Vagina (tissue), 2 donors: ENCODE measurements around the gene ADGRG3. TPM values are rescaled to one million over a fixed set of nuclear protein-coding genes. Genes with fewer than 3 reads are reported as not detected.
A peak's percentile ranks its signal among the peaks of the same experiment; 100 is the strongest.

Source experiments
- DNase-seq, 2 donors: peaks; one replicate each; pipeline ENCODE4 v3.0.0-alpha.2; 2017; ENCODE audit errors: extremely low spot score in 2 of 2
- H3K27ac ChIP-seq: fragments of 200-600 bp; sonication (generic); one replicate; pipeline ENCODE4 v1.5.1; 2019
- H3K27me3 ChIP-seq: fragments of 200-600 bp; sonication (generic); one replicate; pipeline ENCODE4 v1.5.1; 2019
- H3K36me3 ChIP-seq, 2 donors: fragments of 200-600 bp; sonication (generic); one replicate each; pipeline ENCODE4 v1.5.1; 2017 to 2019
- H3K4me1 ChIP-seq: fragments of 200-600 bp; sonication (generic); one replicate; pipeline ENCODE4 v1.5.1; 2019
- H3K4me3 ChIP-seq, 2 donors: fragments of 200-600 bp; sonication (generic); 1 replicate in 1 of 2; 2 replicates in 1 of 2; pipeline ENCODE4 v1.5.1; 2016 to 2019
- H3K9me3 ChIP-seq: fragments of 200-600 bp; sonication (generic); one replicate; pipeline ENCODE4 v1.5.1; 2019
- POLR2A ChIP-seq, 2 donors: fragments of 450-650 bp; IDR thresholded peaks; one replicate each; pipeline ENCODE4 v1.6.1; 2017; ENCODE audit warnings: antibody characterized with exemption in 2 of 2, mild to moderate bottlenecking in 2 of 2, moderate library complexity in 2 of 2
- POLR2AphosphoS5 ChIP-seq, 2 donors: sonication (generic); formaldehyde crosslinking; IDR thresholded peaks; one replicate each; pipeline ENCODE4 v1.9.0; 2017; ENCODE audit warnings: antibody characterized with exemption in 2 of 2, mild to moderate bottlenecking in 2 of 2, low read depth in 1 of 2; ENCODE audit not compliant: insufficient read depth in 1 of 2
- intact Hi-C: fragments of 100-400 bp; cut with DNase I; formaldehyde crosslinking; loops from one replicate; pipeline ENCODE4 v1.15.1; 2023
- total RNA-seq: library from RNA; depleted of rRNA; stranded (reverse); fragments of >200 nt; gene quantifications from one replicate; pipeline ENCODE4 v1.2.3, GENCODE V29; 2016
- TF ChIP-seq, protein P1 (sequence below), 3 experiments: fragments of 450-650 bp in 2 of 3; fragments of 200-600 bp in 1 of 3; sonication (generic) in 1 of 3; IDR thresholded peaks; one replicate each; pipeline ENCODE4 v1.5.1; 2017 to 2019; ENCODE audit warnings: antibody characterized with exemption in 3 of 3, mild to moderate bottlenecking in 2 of 3, moderate library complexity in 2 of 3

The ADGRG3 gene
- total RNA-seq, 1 donor from 2014 or later = 10.3 TPM

DNA sequence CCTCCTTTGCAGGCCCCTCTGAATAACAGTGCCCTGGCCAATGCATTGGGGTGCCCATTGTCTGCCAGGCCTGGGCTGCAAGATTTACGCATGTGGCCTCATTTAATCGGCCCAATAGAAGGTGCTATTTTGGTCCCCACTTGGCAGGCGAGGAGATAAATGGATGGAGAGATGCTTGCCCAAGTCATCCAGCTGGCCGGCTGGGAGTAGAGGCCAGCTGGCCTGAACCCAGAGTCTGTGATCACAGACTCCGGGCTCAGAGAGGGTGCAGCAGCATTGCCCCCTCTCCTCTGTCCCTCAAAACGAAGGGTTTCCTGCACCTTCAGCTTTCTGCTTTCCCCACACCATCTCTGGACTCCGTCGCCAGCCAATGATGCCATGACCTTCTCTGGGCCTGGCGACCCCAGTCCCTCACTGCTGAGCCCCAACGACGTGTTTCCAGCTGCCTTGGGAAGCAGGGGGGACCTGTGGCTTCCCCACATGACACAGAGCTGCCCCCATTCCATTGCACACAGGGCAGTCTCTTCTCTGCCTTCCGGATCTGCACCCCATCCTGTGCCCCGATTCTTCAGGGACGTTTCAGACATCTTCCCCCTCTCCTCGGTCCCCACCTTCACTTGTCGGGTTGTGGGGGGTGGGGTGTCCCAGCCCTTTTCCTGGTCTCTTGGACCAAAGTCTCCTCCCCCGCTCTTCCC lies 43.2 kb upstream of the ADGRG3 start:
- DNase-seq = no peak
- H3K27me3 ChIP-seq = no peaks in the 10 kb centered on the region
- no peaks in the 10 kb centered on the region for H3K36me3 ChIP-seq
- H3K4me1 ChIP-seq = peaks cover 60% of the 10 kb centered on the region
- H3K27ac ChIP-seq = no peak overlapping the region
- H3K4me3 ChIP-seq = no peak overlapping the region
- intact Hi-C loops = no loop called here
- H3K9me3 ChIP-seq = no peaks in the 10 kb centered on the region
- TF ChIP-seq, protein P1, sequence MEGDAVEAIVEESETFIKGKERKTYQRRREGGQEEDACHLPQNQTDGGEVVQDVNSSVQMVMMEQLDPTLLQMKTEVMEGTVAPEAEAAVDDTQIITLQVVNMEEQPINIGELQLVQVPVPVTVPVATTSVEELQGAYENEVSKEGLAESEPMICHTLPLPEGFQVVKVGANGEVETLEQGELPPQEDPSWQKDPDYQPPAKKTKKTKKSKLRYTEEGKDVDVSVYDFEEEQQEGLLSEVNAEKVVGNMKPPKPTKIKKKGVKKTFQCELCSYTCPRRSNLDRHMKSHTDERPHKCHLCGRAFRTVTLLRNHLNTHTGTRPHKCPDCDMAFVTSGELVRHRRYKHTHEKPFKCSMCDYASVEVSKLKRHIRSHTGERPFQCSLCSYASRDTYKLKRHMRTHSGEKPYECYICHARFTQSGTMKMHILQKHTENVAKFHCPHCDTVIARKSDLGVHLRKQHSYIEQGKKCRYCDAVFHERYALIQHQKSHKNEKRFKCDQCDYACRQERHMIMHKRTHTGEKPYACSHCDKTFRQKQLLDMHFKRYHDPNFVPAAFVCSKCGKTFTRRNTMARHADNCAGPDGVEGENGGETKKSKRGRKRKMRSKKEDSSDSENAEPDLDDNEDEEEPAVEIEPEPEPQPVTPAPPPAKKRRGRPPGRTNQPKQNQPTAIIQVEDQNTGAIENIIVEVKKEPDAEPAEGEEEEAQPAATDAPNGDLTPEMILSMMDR (IDR thresholded peaks at IDR 0.05) = no peak
- TF ChIP-seq POLR2A (IDR thresholded peaks at IDR 0.05) (no peak), POLR2AphosphoS5 (IDR thresholded peaks at IDR 0.05; ENCODE audit: insufficient read depth in 1 of 2, low read depth in 1 of 2) (no peak)

- H3K9me3 ChIP-seq = no peaks in the 10 kb centered on the region
- no peaks in the 10 kb centered on the region for H3K36me3 ChIP-seq
- peaks cover 57% of the 10 kb centered on the region for H3K4me1 ChIP-seq
- H3K4me3 ChIP-seq = no peak overlapping the region
- TF ChIP-seq POLR2A (IDR thresholded peaks at IDR 0.05) (no peak), POLR2AphosphoS5 (IDR thresholded peaks at IDR 0.05; ENCODE audit: insufficient read depth in 1 of 2, low read depth in 1 of 2) (no peak)
- TF ChIP-seq, protein P1 (IDR thresholded peaks at IDR 0.05) = no peak
- no peaks in the 10 kb centered on the region for H3K27me3 ChIP-seq
- intact Hi-C loops = no loop called here
- no peak for DNase-seq
- H3K27ac ChIP-seq = no peak overlapping the region
Measured at GRCh38 chr16:57626420-57627170, 41.5 kb upstream of the ADGRG3 start.

DNA sequence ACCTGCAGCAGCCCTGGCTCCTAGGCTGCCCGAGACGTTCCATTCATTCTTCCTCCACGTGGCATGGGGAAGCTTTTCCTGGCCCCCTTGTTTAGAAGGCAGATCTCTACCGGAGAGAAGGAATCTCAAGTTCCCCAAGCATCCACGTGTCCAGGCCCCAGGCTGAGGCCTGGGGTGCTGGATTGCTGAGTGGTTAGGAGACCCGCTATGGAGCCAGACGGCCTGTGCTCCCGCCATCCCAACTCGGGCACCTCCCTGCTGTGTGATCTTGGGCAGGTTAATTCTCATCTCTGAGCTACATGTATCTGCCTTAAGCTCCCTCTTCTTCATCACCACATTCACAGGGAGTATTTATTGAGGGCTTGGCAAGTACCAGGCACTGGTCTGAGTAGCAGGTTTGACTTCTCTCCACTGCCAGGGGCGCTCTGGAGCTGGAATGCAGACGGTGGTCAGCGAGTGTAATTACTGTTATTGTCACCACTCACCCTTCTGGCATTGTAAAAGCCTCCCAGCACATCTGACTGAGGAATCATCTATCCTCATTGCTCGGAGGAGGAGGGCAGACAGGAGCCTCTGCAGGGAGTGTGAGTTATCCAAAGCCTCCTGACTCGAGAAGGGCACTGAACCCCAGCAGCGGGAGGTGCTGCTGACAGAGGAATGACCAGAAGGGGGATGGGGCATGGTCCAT lies 40.8 kb upstream of the ADGRG3 start:
- TF ChIP-seq POLR2AphosphoS5 (IDR thresholded peaks at IDR 0.05; ENCODE audit: insufficient read depth in 1 of 2, low read depth in 1 of 2) (no peak), POLR2A (IDR thresholded peaks at IDR 0.05) (no peak)
- TF ChIP-seq, protein P1 (IDR thresholded peaks at IDR 0.05) = no peak
- intact Hi-C loops = no loop called here
- DNase-seq = no peak

GRCh38 chr16:57628008-57628781 lies 39.9 kb upstream of the ADGRG3 start, which contains the start of gene ADGRG1:
Gene ADGRG1, plus strand, starts transcription at chr16:57628630. Its CDS starts 21,658 bp downstream, at chr16:57650288.
- no peaks in the 10 kb centered on the region for H3K27me3 ChIP-seq
- TF ChIP-seq POLR2A (IDR thresholded peaks at IDR 0.05) = peak in 1 of 2 donors; percentile 40
- TF ChIP-seq, protein P1 (IDR thresholded peaks at IDR 0.05) = no peak
- TF ChIP-seq POLR2AphosphoS5 (IDR thresholded peaks at IDR 0.05; ENCODE audit: insufficient read depth in 1 of 2, low read depth in 1 of 2) = peak; percentile 85 to 92
- H3K36me3 ChIP-seq = no peaks in the 10 kb centered on the region
- DNase-seq = no peak
- H3K9me3 ChIP-seq = no peaks in the 10 kb centered on the region
- H3K27ac ChIP-seq = peak within 1 kb of the TSS; percentile 75
- peak within 1 kb of the TSS; percentile 39 for H3K4me3 ChIP-seq
- intact Hi-C loops = no loop called here
- H3K4me1 ChIP-seq = peaks cover 52% of the 10 kb centered on the region

More for the DNA sequence above, 40.8 kb upstream of the ADGRG3 start:
- H3K27ac ChIP-seq = peak overlapping the region; percentile 75
- H3K9me3 ChIP-seq = no peaks in the 10 kb centered on the region
- no peaks in the 10 kb centered on the region for H3K36me3 ChIP-seq
- H3K4me1 ChIP-seq = peaks cover 57% of the 10 kb centered on the region
- no peaks in the 10 kb centered on the region for H3K27me3 ChIP-seq
- no peak overlapping the region for H3K4me3 ChIP-seq
